ENCODE results near the gene C9orf40.

C9orf40 gene

GRCh38 chr9:74977287-74977686 lies 24.6 kb upstream of the C9orf40 start:
- Histone ChIP-seq H3K36me3 (replicated peaks; ENCODE audit: insufficient read depth, low read length) (no peaks in the 10 kb centered on the region), H3K9ac (ENCODE audit: low read length) (no peak overlapping the region), H3F3A (ENCODE audit: insufficient read depth, low read length) (no peaks in the 10 kb centered on the region), H3K79me2 (ENCODE audit: low read length) (no peaks in the 10 kb centered on the region), H2AFZ (ENCODE audit: low read length) (no peak overlapping the region), H3K4me2 (ENCODE audit: low read depth, low read length) (no peak overlapping the region), H4K20me1 (ENCODE audit: insufficient read depth, low read length) (no peaks in the 10 kb centered on the region), H3K9me3 (replicated peaks; ENCODE audit: insufficient read depth, low read length) (no peaks in the 10 kb centered on the region), H3K4me1 (ENCODE audit: low read length) (no peaks in the 10 kb centered on the region), H3K27ac (ENCODE audit: low read length) (no peak overlapping the region), H3K27me3 (replicated peaks; ENCODE audit: insufficient read depth, low read length) (no peaks in the 10 kb centered on the region), H3K9me2 (replicated peaks; ENCODE audit: insufficient read depth, low read length) (no peaks in the 10 kb centered on the region), H3K4me3 (ENCODE audit: low read length) (no peak overlapping the region)
- TF ChIP-seq EZH2phosphoT487 (IDR thresholded peaks at IDR 0.05; ENCODE audit: low read length) (no peak), EZH2 (optimal IDR thresholded peaks at IDR 0.05; ENCODE audit: low read depth, low read length) (no peak), CTCF (IDR thresholded peaks at IDR 0.05; ENCODE audit: low read length) (no peak)
- DNase-seq, result no peak

GRCh38 chr9:74975538-74975937 lies 22.8 kb upstream of the C9orf40 start:
- Histone ChIP-seq H4K20me1 (ENCODE audit: insufficient read depth, low read length) (no peaks in the 10 kb centered on the region), H3K4me2 (ENCODE audit: low read depth, low read length) (no peak overlapping the region), H3K9me3 (replicated peaks; ENCODE audit: insufficient read depth, low read length) (no peaks in the 10 kb centered on the region), H3K79me2 (ENCODE audit: low read length) (no peaks in the 10 kb centered on the region), H3K9ac (ENCODE audit: low read length) (no peak overlapping the region), H2AFZ (ENCODE audit: low read length) (no peak overlapping the region), H3K27me3 (replicated peaks; ENCODE audit: insufficient read depth, low read length) (no peaks in the 10 kb centered on the region), H3K36me3 (replicated peaks; ENCODE audit: insufficient read depth, low read length) (no peaks in the 10 kb centered on the region), H3K4me3 (ENCODE audit: low read length) (no peak overlapping the region), H3K9me2 (replicated peaks; ENCODE audit: insufficient read depth, low read length) (no peaks in the 10 kb centered on the region), H3K4me1 (ENCODE audit: low read length) (no peaks in the 10 kb centered on the region), H3F3A (ENCODE audit: insufficient read depth, low read length) (no peaks in the 10 kb centered on the region), H3K27ac (ENCODE audit: low read length) (no peak overlapping the region)
- DNase-seq, result no peak
- TF ChIP-seq EZH2phosphoT487 (IDR thresholded peaks at IDR 0.05; ENCODE audit: low read length), result no peak
- no peak for TF ChIP-seq EZH2 (optimal IDR thresholded peaks at IDR 0.05; ENCODE audit: low read depth, low read length)
- TF ChIP-seq CTCF (IDR thresholded peaks at IDR 0.05; ENCODE audit: low read length), result no peak

- Histone ChIP-seq H3K9me3 (replicated peaks; ENCODE audit: insufficient read depth, low read length) (no peaks in the 10 kb centered on the region), H3K9me2 (replicated peaks; ENCODE audit: insufficient read depth, low read length) (no peaks in the 10 kb centered on the region), H3K4me1 (ENCODE audit: low read length) (no peaks in the 10 kb centered on the region), H3K27me3 (replicated peaks; ENCODE audit: insufficient read depth, low read length) (no peaks in the 10 kb centered on the region), H3K4me2 (ENCODE audit: low read depth, low read length) (no peak overlapping the region), H4K20me1 (ENCODE audit: insufficient read depth, low read length) (no peaks in the 10 kb centered on the region), H2AFZ (ENCODE audit: low read length) (no peak overlapping the region), H3F3A (ENCODE audit: insufficient read depth, low read length) (no peaks in the 10 kb centered on the region), H3K27ac (ENCODE audit: low read length) (no peak overlapping the region), H3K36me3 (replicated peaks; ENCODE audit: insufficient read depth, low read length) (no peaks in the 10 kb centered on the region), H3K79me2 (ENCODE audit: low read length) (no peaks in the 10 kb centered on the region), H3K9ac (ENCODE audit: low read length) (no peak overlapping the region), H3K4me3 (ENCODE audit: low read length) (no peak overlapping the region)
- TF ChIP-seq EZH2phosphoT487 (IDR thresholded peaks at IDR 0.05; ENCODE audit: low read length) (no peak), CTCF (IDR thresholded peaks at IDR 0.05; ENCODE audit: low read length) (no peak), EZH2 (optimal IDR thresholded peaks at IDR 0.05; ENCODE audit: low read depth, low read length) (no peak)
- DNase-seq, result no peak
These were observed 21.8 kb upstream of the C9orf40 start for GRCh38 chr9:74974558-74974957.
